Spleen (tissue), 11 donors: ENCODE results near the gene ELOA2. TPM values are rescaled to one million over a fixed set of nuclear protein-coding genes. Genes with fewer than 3 reads are reported as not detected.
A peak's percentile ranks its signal among the peaks of the same experiment; 100 is the strongest.
"Not testable (repeated sequence)": the region's sequence is repeated elsewhere in the genome, so short reads cannot be mapped to it uniquely, and the experiment has no call there.

Experiments used
- DNase-seq: peaks from one replicate; pipeline ENCODE4 v3.0.0-alpha.2; 2020
- H3K27ac ChIP-seq, 8 donors: fragments of 200-600 bp; sonication (generic) in 7 of 8; 1 replicate in 4 of 8; 2 replicates in 4 of 8; pipeline versions ENCODE4 v1.5.0 to v1.8.0; 2016 to 2021; ENCODE audit warnings: inconsistent platforms in 4 of 8, mild to moderate bottlenecking in 4 of 8, moderate library complexity in 1 of 8
- H3K27me3 ChIP-seq, 7 donors: fragments of 200-600 bp; sonication (generic) in 6 of 7; replicated peaks in 1 of 7; 1 replicate in 4 of 7; 2 replicates in 3 of 7; pipeline versions ENCODE4 v1.5.0 to v1.8.0; 2016 to 2021; ENCODE audit warnings: inconsistent platforms in 3 of 7, mild to moderate bottlenecking in 1 of 7
- H3K36me3 ChIP-seq, 6 donors: fragments of 200-600 bp; sonication (generic) in 5 of 6; 1 replicate in 4 of 6; 2 replicates in 2 of 6; pipeline versions ENCODE4 v1.5.0 to v1.8.0; 2016 to 2021; ENCODE audit warnings: inconsistent platforms in 2 of 6
- H3K4me1 ChIP-seq, 6 donors: fragments of 200-600 bp; sonication (generic) in 5 of 6; 1 replicate in 3 of 6; 2 replicates in 3 of 6; pipeline versions ENCODE4 v1.5.0 to v1.8.0; 2016 to 2021; ENCODE audit warnings: inconsistent platforms in 3 of 6
- H3K4me3 ChIP-seq, 8 donors: fragments of 200-600 bp; sonication (generic) in 7 of 8; 1 replicate in 4 of 8; 2 replicates in 4 of 8; pipeline versions ENCODE4 v1.5.0 to v1.8.0; 2016 to 2021; ENCODE audit warnings: inconsistent platforms in 4 of 8, mild to moderate bottlenecking in 4 of 8, moderate library complexity in 2 of 8
- H3K9me3 ChIP-seq, 8 donors: fragments of 200-600 bp; sonication (generic) in 7 of 8; 1 replicate in 4 of 8; 2 replicates in 4 of 8; pipeline versions ENCODE4 v1.5.0 to v1.8.0; 2016 to 2021; ENCODE audit warnings: inconsistent platforms in 4 of 8
- WGBS, 5 donors: extraction: QIAGEN DNeasy Blood & Tissue Kit in 3 of 5; methylation state at CpG; one replicate each; pipeline versions ENCODE4 v1.1.5 to v1.1.7; 2013 to 2018; 5-methylcytosine and 5-hydroxymethylcytosine counted together
- intact Hi-C: fragments of 100-400 bp; cut with DNase I; formaldehyde crosslinking; loops from one replicate; pipeline ENCODE4 v1.15.0; 2023; ENCODE audit warnings: low total_unique reads
- polyA plus RNA-seq, 3 donors: library from polyadenylated mRNA; stranded (reverse); fragments of 200-250 nt; gene quantifications; one replicate each; pipeline ENCODE4 v1.2.1, GENCODE V29; 2013
- total RNA-seq, 7 donors: library from RNA; depleted of rRNA in 3 of 7; stranded (reverse); fragments of >200 nt in 3 of 7; fragmentation: NEBNext Ultra II Directional in 4 of 7; extraction: Animal tissue kit (Norgen Biotek cat#: 25700) in 4 of 7; gene quantifications; one replicate each; pipeline versions ENCODE4 v1.1.0 to v1.2.1, GENCODE V29; 2016 to 2021
- donor health status: healthy with polysubstance abuse.
- donor health status: DM: no; HTN: no; CAD: no; lungs with moderate emphysema.
- donor health status: DM: no; HTN: no; CAD: no.
- donor health status: Bipolar disorder and iron deficiency.
- donor health status: healthy.
- donor health status: DM: no; HTN: no; CAD: no.
- donor health status: DM: yes; HTN: yes; CAD: no.

ELOA2 gene
- total and polyA plus RNA-seq, 10 donors, result not detected

- intact Hi-C loops, H3K36me3 ChIP-seq, H3K4me1 ChIP-seq, DNase-seq, H3K4me3 ChIP-seq, H3K27ac ChIP-seq, H3K27me3 ChIP-seq: not testable (repeated sequence)
- peaks cover 0 to 12% (median 5%) of the 10 kb centered on the region in 8 donors for H3K9me3 ChIP-seq
- whole genome bisulfite sequencing, 5 donors, result 87 to 97% (median 89%) methylated on average over 3 to 11 of the region's 17 CpGs
These were observed 9.8 kb downstream of the ELOA2 start for GRCh38 chr18:47025557-47026174.

- DNase-seq, intact Hi-C loops, H3K27ac ChIP-seq, H3K36me3 ChIP-seq, H3K4me1 ChIP-seq, H3K4me3 ChIP-seq, H3K27me3 ChIP-seq: not testable (repeated sequence)
- peaks cover 0 to 12% (median 5%) of the 10 kb centered on the region in 8 donors for H3K9me3 ChIP-seq
- WGBS, 5 donors, result no CpG with 5 or more reads among the region's 55 CpGs
These were observed 11.5 kb downstream of the ELOA2 start for GRCh38 chr18:47023769-47024465.

- H3K9me3 ChIP-seq, result peaks cover 0 to 12% (median 5%) of the 10 kb centered on the region in 8 donors
- intact Hi-C loops, H3K36me3 ChIP-seq, H3K4me1 ChIP-seq, H3K27ac ChIP-seq, H3K4me3 ChIP-seq, H3K27me3 ChIP-seq: not testable (repeated sequence)
- WGBS, 5 donors, result 89 to 98% (median 95%) methylated on average over 9 to 18 of the region's 29 CpGs
- peak; percentile 82 for DNase-seq
These were observed 12.6 kb downstream of the ELOA2 start for GRCh38 chr18:47022821-47023220.

DNA sequence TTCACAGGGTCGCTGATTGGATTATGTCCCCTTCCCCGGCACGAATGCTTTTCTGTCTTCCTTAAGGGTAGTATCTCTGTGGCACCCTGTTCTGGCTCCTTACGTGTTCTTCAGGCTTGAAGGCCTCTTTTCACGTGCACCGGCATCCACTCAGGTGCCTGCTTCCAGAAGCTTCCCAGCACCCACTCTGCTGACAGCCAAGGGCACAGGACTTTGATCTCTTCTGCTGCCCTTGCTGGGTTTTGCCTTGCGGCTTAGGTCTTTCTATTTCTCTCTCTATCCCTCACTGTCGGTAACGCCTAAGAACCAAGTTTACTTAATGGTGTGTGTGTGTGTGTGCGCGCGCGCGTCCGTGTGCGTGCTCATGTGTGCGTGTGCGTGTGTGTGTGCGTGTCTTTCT lies 14.7 kb downstream of the ELOA2 start:
- H3K36me3 ChIP-seq, H3K4me1 ChIP-seq, DNase-seq, H3K27me3 ChIP-seq, H3K27ac ChIP-seq, H3K4me3 ChIP-seq, intact Hi-C loops: not testable (repeated sequence)
- WGBS, 5 donors, result no CpG with 5 or more reads among the region's 19 CpGs
- peaks cover 0 to 12% (median 5%) of the 10 kb centered on the region in 8 donors for H3K9me3 ChIP-seq

DNA sequence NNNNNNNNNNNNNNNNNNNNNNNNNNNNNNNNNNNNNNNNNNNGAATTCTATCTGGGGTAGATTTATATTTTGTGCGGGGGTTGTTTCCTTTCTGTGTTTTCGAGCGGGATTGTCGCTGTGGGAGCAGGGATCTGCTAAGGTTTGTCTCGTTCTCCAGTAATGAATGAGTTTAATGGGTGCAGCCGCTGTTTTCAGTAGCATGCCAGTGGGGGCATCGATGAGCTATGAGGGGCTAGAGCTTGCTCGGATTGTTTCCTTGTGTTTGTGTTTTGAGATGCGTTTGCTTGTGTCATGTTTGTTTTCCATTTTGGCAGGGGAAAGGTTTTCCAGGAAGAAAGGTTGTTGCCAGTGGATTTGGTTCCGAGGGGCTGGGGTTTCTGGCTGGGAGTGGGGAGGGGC lies 15.6 kb downstream of the ELOA2 start:
- H3K4me1 ChIP-seq, DNase-seq, H3K4me3 ChIP-seq, H3K9me3 ChIP-seq, H3K27me3 ChIP-seq, H3K36me3 ChIP-seq, intact Hi-C loops, H3K27ac ChIP-seq: not testable (repeated sequence)
- WGBS, 5 donors, result no CpG with 5 or more reads among the region's 10 CpGs

Other genes with a start within 250 kb of the ELOA2 start
- 10 to 100 TPM; 31.0 to 58.4 (median 47.7) TPM for gene PIAS2, start 118.1 kb downstream of the ELOA2 start, total RNA-seq
- gene PIAS2, start 118.1 kb downstream of the ELOA2 start, polyA plus RNA-seq, result 1 to 10 TPM; 4.0 to 5.8 (median 4.2) TPM
- 1 to 10 TPM; 1.5 to 10.0 (median 4.5) TPM for gene KATNAL2, start 118.0 kb downstream of the ELOA2 start, total RNA-seq
- gene KATNAL2, start 118.0 kb downstream of the ELOA2 start, polyA plus RNA-seq, result 1 to 10 TPM; 2.5 to 3.1 (median 3.0) TPM
- 10 to 100 TPM; 26.6 to 39.6 (median 34.5) TPM for gene HDHD2, start 114.9 kb upstream of the ELOA2 start, total RNA-seq
- gene HDHD2, start 114.9 kb upstream of the ELOA2 start, polyA plus RNA-seq, result 10 to 100 TPM; 19.7 to 24.1 (median 22.3) TPM
- 10 to 100 TPM in 5 of 7 donors, 1 to 10 TPM in 2; 8.4 to 15.1 (median 11.5) TPM for gene IER3IP1, start 140.7 kb upstream of the ELOA2 start, total RNA-seq
- 10 to 100 TPM; 10.2 to 12.9 (median 12.3) TPM for gene IER3IP1, start 140.7 kb upstream of the ELOA2 start, polyA plus RNA-seq
- not detected for gene SKOR2, start 216.0 kb upstream of the ELOA2 start, total RNA-seq
- gene SKOR2, start 216.0 kb upstream of the ELOA2 start, polyA plus RNA-seq, result not detected